HepG2 (cell line): ENCODE data around the gene CC2D1A. TPM values are rescaled to one million over a fixed set of nuclear protein-coding genes. Genes with fewer than 3 reads are reported as not detected.
A peak's percentile ranks its signal among the peaks of the same experiment; 100 is the strongest.

Experiments
- ARNTL ChIP-seq: sonication (generic); formaldehyde crosslinking; IDR thresholded peaks from 2 replicates; pipeline ENCODE4 v1.4.0; 2020; ENCODE audit warnings: mild to moderate bottlenecking, missing genetic modification reagents
- ATF4 ChIP-seq, 2 experiments: fragments of 450-650 bp in 1 of 2; sonication (generic) in 1 of 2; formaldehyde crosslinking; IDR thresholded peaks; 2 replicates each; pipeline versions ENCODE4 v1.5.0 to v1.8.0; 2020 to 2022; ENCODE audit warnings: mild to moderate bottlenecking in 1 of 2, missing genetic modification reagents in 1 of 2
- CCDC6 ChIP-seq: sonication (generic); formaldehyde crosslinking; IDR thresholded peaks from 2 replicates; pipeline ENCODE4 v1.8.1; 2022; ENCODE audit warnings: mild to moderate bottlenecking, missing genetic modification reagents, moderate library complexity
- DNMT3B ChIP-seq: conservative IDR thresholded peaks from 2 replicates; pipeline ENCODE4 v1.6.1; 2016; ENCODE audit warnings: missing biosample characterization, control low read depth
- E2F2 ChIP-seq: sonication (generic); formaldehyde crosslinking; IDR thresholded peaks from 2 replicates; pipeline ENCODE4 v1.4.0; 2020; ENCODE audit warnings: missing genetic modification reagents, borderline replicate concordance
- EHMT2 ChIP-seq: fragments of 200-600 bp; sonication (generic); IDR thresholded peaks from 2 replicates; pipeline ENCODE4 v1.7.0; 2017; ENCODE audit warnings: antibody characterized with exemption, low read depth, low read length, borderline replicate concordance
- HHEX ChIP-seq: IDR thresholded peaks from 2 replicates; pipeline ENCODE4 v1.6.1; 2016; ENCODE audit warnings: control low read depth
- KLF9 ChIP-seq: IDR thresholded peaks from 2 replicates; pipeline ENCODE4 v1.6.1; 2016; ENCODE audit warnings: low read depth
- PLSCR1 ChIP-seq: sonication (generic); formaldehyde crosslinking; IDR thresholded peaks from 2 replicates; pipeline ENCODE4 v1.5.0; 2020; ENCODE audit warnings: missing genetic modification reagents, mild to moderate bottlenecking, borderline replicate concordance
- ZNF121 ChIP-seq: sonication (generic); formaldehyde crosslinking; IDR thresholded peaks from 2 replicates; pipeline ENCODE4 v1.5.0; 2020; ENCODE audit warnings: mild to moderate bottlenecking, missing genetic modification reagents
- ZNF234 ChIP-seq: sonication (generic); formaldehyde crosslinking; conservative IDR thresholded peaks from 2 replicates; pipeline ENCODE4 v1.5.1; 2020; ENCODE audit warnings: mild to moderate bottlenecking, missing genetic modification reagents
- ZNF354B ChIP-seq: sonication (generic); formaldehyde crosslinking; IDR thresholded peaks from 2 replicates; pipeline ENCODE4 v1.8.0; 2022; ENCODE audit warnings: mild to moderate bottlenecking, missing genetic modification reagents
- ZNF768 ChIP-seq: sonication (generic); formaldehyde crosslinking; IDR thresholded peaks from 2 replicates; pipeline ENCODE4 v1.4.0; 2020; ENCODE audit warnings: missing genetic modification reagents
- polyA plus RNA-seq, 8 experiments: library from polyadenylated mRNA; depleted of rRNA in 3 of 8; stranded (reverse) in 7 of 8; unstranded in 1 of 8; fragments of >200 nt; fragmentation: Illumina TruSeq in 4 of 8; extraction: Trizol in 4 of 8; gene quantifications; 2 replicates each; pipeline versions ENCODE4 v1.2.1 to v1.2.3, GENCODE V29; 2011 to 2016; ENCODE audit warnings: low read depth in 4 of 8, missing spikeins in 1 of 8, mixed read lengths in 1 of 8; ENCODE audit not compliant: insufficient read depth in 1 of 8
- total RNA-seq, 5 experiments: library from RNA; depleted of rRNA; stranded (reverse); fragments of >200 nt; fragmentation: Illumina TruSeq; extraction: Trizol; gene quantifications; 2 replicates each; pipeline ENCODE4 v1.2.3, GENCODE V29; 2016; ENCODE audit warnings: low read depth in 1 of 5
- TF ChIP-seq, protein P1 (sequence below): sonication (generic); formaldehyde crosslinking; IDR thresholded peaks from 2 replicates; pipeline ENCODE4 v1.5.0; 2020; ENCODE audit warnings: mild to moderate bottlenecking, low read depth, missing genetic modification reagents, borderline replicate concordance
- TF ChIP-seq, protein P2 (sequence below): sonication (generic); formaldehyde crosslinking; IDR thresholded peaks from 2 replicates; pipeline ENCODE4 v1.5.1; 2020; ENCODE audit warnings: missing genetic modification reagents, mild to moderate bottlenecking, borderline replicate concordance
- TF ChIP-seq, protein P3 (sequence below): sonication (generic); formaldehyde crosslinking; IDR thresholded peaks from 2 replicates; pipeline ENCODE4 v1.8.0; 2022; ENCODE audit warnings: mild to moderate bottlenecking, missing genetic modification reagents; ENCODE audit not compliant: insufficient replicate concordance
- TF ChIP-seq, protein P4 (sequence below): sonication (generic); formaldehyde crosslinking; conservative IDR thresholded peaks from 2 replicates; pipeline ENCODE4 v1.4.0; 2020; ENCODE audit warnings: missing genetic modification reagents
- TF ChIP-seq, protein P5 (sequence below): sonication (generic); formaldehyde crosslinking; IDR thresholded peaks from 2 replicates; pipeline ENCODE4 v1.4.0; 2020; ENCODE audit warnings: mild to moderate bottlenecking, low read depth, missing genetic modification reagents

The CC2D1A gene
- total and polyA plus RNA-seq, 2 of the 13 experiments (the other 11 are each of a cell fraction or from before 2014, with no cell fraction given), result 9.7 to 11.5 TPM

GRCh38 chr19:13905634-13906520, at the start of gene CC2D1A, which contains the start of gene BRME1 (continued):
- TF ChIP-seq PLSCR1 (CRISPR knock-in tag) (no peak), ZNF121 (CRISPR knock-in tag) (no peak), E2F2 (CRISPR knock-in tag) (peak; percentile 69; the same call in 1 of the 2 replicates), DNMT3B (CRISPR knock-in tag) (no peak), ATF4 (CRISPR knock-in tag; IDR thresholded peaks at IDR 0.05) (0 out of 4 replicates have a peak, but pooled peaks of 1 of the 2 experiments have one; percentile 45), HHEX (no peak), CCDC6 (peak; percentile 91), ARNTL (CRISPR knock-in tag) (0 out of 2 replicates have a peak, but pooled peaks have one; percentile 18), ZNF234 (no peak), EHMT2 (no peak), ZNF768 (CRISPR knock-in tag) (peak; percentile 71; the same call in 1 of the 2 replicates), ZNF354B (no peak), KLF9 (CRISPR knock-in tag) (0 out of 2 replicates have a peak, but pooled peaks have one; percentile 51)
- TF ChIP-seq, protein P1, sequence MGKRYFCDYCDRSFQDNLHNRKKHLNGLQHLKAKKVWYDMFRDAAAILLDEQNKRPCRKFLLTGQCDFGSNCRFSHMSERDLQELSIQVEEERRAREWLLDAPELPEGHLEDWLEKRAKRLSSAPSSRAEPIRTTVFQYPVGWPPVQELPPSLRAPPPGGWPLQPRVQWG (CRISPR knock-in tag), result no peak
- TF ChIP-seq, protein P2, sequence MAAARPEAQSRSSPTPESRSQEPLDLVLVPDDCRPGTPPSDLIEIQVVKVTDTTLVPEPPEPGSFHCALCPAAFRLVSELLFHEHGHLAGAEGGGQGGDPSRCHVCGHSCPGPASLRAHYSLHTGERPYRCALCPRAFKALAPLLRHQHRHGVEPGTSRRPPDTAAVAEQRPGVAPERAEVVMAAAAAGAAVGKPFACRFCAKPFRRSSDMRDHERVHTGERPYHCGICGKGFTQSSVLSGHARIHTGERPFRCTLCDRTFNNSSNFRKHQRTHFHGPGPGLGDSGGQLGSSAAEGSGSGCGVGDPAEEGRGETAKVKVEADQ (CRISPR knock-in tag), result no peak
- TF ChIP-seq, protein P3, sequence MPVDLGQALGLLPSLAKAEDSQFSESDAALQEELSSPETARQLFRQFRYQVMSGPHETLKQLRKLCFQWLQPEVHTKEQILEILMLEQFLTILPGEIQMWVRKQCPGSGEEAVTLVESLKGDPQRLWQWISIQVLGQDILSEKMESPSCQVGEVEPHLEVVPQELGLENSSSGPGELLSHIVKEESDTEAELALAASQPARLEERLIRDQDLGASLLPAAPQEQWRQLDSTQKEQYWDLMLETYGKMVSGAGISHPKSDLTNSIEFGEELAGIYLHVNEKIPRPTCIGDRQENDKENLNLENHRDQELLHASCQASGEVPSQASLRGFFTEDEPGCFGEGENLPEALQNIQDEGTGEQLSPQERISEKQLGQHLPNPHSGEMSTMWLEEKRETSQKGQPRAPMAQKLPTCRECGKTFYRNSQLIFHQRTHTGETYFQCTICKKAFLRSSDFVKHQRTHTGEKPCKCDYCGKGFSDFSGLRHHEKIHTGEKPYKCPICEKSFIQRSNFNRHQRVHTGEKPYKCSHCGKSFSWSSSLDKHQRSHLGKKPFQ (CRISPR knock-in tag), result peak; percentile 32
- TF ChIP-seq, protein P4, sequence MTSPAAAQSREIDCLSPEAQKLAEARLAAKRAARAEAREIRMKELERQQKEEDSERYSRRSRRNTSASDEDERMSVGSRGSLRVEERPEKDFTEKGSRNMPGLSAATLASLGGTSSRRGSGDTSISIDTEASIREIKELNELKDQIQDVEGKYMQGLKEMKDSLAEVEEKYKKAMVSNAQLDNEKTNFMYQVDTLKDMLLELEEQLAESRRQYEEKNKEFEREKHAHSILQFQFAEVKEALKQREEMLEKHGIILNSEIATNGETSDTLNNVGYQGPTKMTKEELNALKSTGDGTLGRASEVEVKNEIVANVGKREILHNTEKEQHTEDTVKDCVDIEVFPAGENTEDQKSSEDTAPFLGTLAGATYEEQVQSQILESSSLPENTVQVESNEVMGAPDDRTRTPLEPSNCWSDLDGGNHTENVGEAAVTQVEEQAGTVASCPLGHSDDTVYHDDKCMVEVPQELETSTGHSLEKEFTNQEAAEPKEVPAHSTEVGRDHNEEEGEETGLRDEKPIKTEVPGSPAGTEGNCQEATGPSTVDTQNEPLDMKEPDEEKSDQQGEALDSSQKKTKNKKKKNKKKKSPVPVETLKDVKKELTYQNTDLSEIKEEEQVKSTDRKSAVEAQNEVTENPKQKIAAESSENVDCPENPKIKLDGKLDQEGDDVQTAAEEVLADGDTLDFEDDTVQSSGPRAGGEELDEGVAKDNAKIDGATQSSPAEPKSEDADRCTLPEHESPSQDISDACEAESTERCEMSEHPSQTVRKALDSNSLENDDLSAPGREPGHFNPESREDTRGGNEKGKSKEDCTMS (CRISPR knock-in tag), result no peak
- TF ChIP-seq, protein P5, sequence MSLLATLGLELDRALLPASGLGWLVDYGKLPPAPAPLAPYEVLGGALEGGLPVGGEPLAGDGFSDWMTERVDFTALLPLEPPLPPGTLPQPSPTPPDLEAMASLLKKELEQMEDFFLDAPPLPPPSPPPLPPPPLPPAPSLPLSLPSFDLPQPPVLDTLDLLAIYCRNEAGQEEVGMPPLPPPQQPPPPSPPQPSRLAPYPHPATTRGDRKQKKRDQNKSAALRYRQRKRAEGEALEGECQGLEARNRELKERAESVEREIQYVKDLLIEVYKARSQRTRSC (CRISPR knock-in tag), result no peak; the same call in 1 of the 2 replicates
